Tibial nerve (tissue), 4 donors: ENCODE data around the gene CRYGB. TPM values are rescaled to one million over a fixed set of nuclear protein-coding genes. Genes with fewer than 3 reads are reported as not detected.

Source experiments
- DNase-seq, 2 donors: peaks; one replicate each; pipeline ENCODE4 v3.0.0-alpha.2; 2019; ENCODE audit warnings: low spot score in 2 of 2
- H3K27ac ChIP-seq, 4 donors: fragments of 200-600 bp; sonication (generic) in 3 of 4; one replicate each; pipeline ENCODE4 v1.5.1; 2017 to 2019; ENCODE audit warnings: mild to moderate bottlenecking in 1 of 4
- H3K27me3 ChIP-seq, 2 donors: fragments of 200-600 bp; sonication (generic) in 1 of 2; one replicate each; pipeline versions ENCODE4 v1.5.1 to v1.6.0; 2017 to 2019
- H3K36me3 ChIP-seq, 3 donors: fragments of 200-600 bp; sonication (generic); one replicate each; pipeline ENCODE4 v1.5.1; 2018 to 2019
- H3K4me1 ChIP-seq, 4 donors: fragments of 200-600 bp; sonication (generic) in 3 of 4; one replicate each; pipeline ENCODE4 v1.5.1; 2017 to 2019
- H3K4me3 ChIP-seq, 4 donors: fragments of 200-600 bp; sonication (generic) in 3 of 4; one replicate each; pipeline ENCODE4 v1.5.1; 2017 to 2019; ENCODE audit warnings: mild to moderate bottlenecking in 1 of 4, moderate library complexity in 1 of 4
- H3K9me3 ChIP-seq, 4 donors: fragments of 200-600 bp; sonication (generic) in 3 of 4; one replicate each; pipeline ENCODE4 v1.5.1; 2017 to 2019
- CTCF ChIP-seq, 5 experiments: fragments of 200-600 bp in 3 of 5; fragments of 450-650 bp in 2 of 5; sonication (generic) in 3 of 5; IDR thresholded peaks; one replicate each; pipeline ENCODE4 v1.5.1; 2016 to 2019; ENCODE audit warnings: antibody characterized with exemption in 5 of 5, mild to moderate bottlenecking in 3 of 5, moderate library complexity in 2 of 5
- EP300 ChIP-seq, 2 donors: sonication (generic); formaldehyde crosslinking; IDR thresholded peaks; one replicate each; pipeline ENCODE4 v1.6.1; 2017; ENCODE audit warnings: antibody characterized with exemption in 2 of 2, mild to moderate bottlenecking in 1 of 2
- POLR2A ChIP-seq, 2 donors: fragments of 450-650 bp; IDR thresholded peaks; one replicate each; pipeline ENCODE4 v1.6.1; 2017; ENCODE audit warnings: antibody characterized with exemption in 2 of 2, mild to moderate bottlenecking in 2 of 2, moderate library complexity in 2 of 2
- WGBS, 2 donors: methylation state at CpG; one replicate each; pipeline ENCODE4 v1.1.5; 2018; 5-methylcytosine and 5-hydroxymethylcytosine counted together
- total RNA-seq, 4 donors: library from RNA; depleted of rRNA; stranded (reverse); fragments of >200 nt; gene quantifications; one replicate each; pipeline ENCODE4 v1.1.0, GENCODE V29; 2016

Gene CRYGB
- total RNA-seq, 4 donors from 2014 or later: not detected

- H3K36me3 ChIP-seq: no peaks in the 10 kb centered on the region
- no peak overlapping the region for H3K27ac ChIP-seq
- 46 to 55% methylated on average over 2 of the region's 2 CpGs for WGBS, 2 donors
- no peaks in the 10 kb centered on the region for H3K4me1 ChIP-seq
- no peak overlapping the region for H3K4me3 ChIP-seq
- no peaks in the 10 kb centered on the region for H3K27me3 ChIP-seq
- H3K9me3 ChIP-seq: no peaks in the 10 kb centered on the region
- DNase-seq: no peak
- TF ChIP-seq CTCF (IDR thresholded peaks at IDR 0.05) (no peak), POLR2A (IDR thresholded peaks at IDR 0.05) (no peak), EP300 (IDR thresholded peaks at IDR 0.05) (no peak)
Measured at GRCh38 chr2:208098267-208098666, 47.7 kb downstream of the CRYGB start.

- no peak overlapping the region for H3K27ac ChIP-seq
- H3K4me1 ChIP-seq: no peaks in the 10 kb centered on the region
- no peak for TF ChIP-seq CTCF (IDR thresholded peaks at IDR 0.05)
- H3K27me3 ChIP-seq: no peaks in the 10 kb centered on the region
- no peaks in the 10 kb centered on the region for H3K36me3 ChIP-seq
- no peak overlapping the region for H3K4me3 ChIP-seq
- WGBS, 2 donors: 61 to 64% methylated on average over 5 of the region's 5 CpGs
- no peaks in the 10 kb centered on the region for H3K9me3 ChIP-seq
- no peak for DNase-seq
Measured at GRCh38 chr2:208097801-208098200, 48.2 kb downstream of the CRYGB start.

- 86 to 87% methylated on average over 3 of the region's 3 CpGs for WGBS, 2 donors
- Histone ChIP-seq H3K27me3 (no peaks in the 10 kb centered on the region), H3K36me3 (no peaks in the 10 kb centered on the region), H3K4me1 (no peaks in the 10 kb centered on the region), H3K27ac (no peak overlapping the region), H3K4me3 (no peak overlapping the region), H3K9me3 (no peaks in the 10 kb centered on the region)
- no peak for DNase-seq
- no peak for TF ChIP-seq EP300 (IDR thresholded peaks at IDR 0.05)
Measured at GRCh38 chr2:208097313-208097712, 48.6 kb downstream of the CRYGB start.

- no peaks in the 10 kb centered on the region for H3K27me3 ChIP-seq
- H3K9me3 ChIP-seq: no peaks in the 10 kb centered on the region
- H3K36me3 ChIP-seq: no peaks in the 10 kb centered on the region
- no peak overlapping the region for H3K27ac ChIP-seq
- H3K4me3 ChIP-seq: no peak overlapping the region
- no peak for TF ChIP-seq CTCF (IDR thresholded peaks at IDR 0.05)
- TF ChIP-seq POLR2A (IDR thresholded peaks at IDR 0.05): no peak
- TF ChIP-seq EP300 (IDR thresholded peaks at IDR 0.05): no peak
- no peaks in the 10 kb centered on the region for H3K4me1 ChIP-seq
- WGBS, 2 donors: 85 to 89% methylated on average over 3 of the region's 3 CpGs
- no peak for DNase-seq
Measured at GRCh38 chr2:208096080-208096479, 49.9 kb downstream of the CRYGB start.

- Histone ChIP-seq H3K4me1 (no peaks in the 10 kb centered on the region), H3K4me3 (no peak overlapping the region), H3K9me3 (peaks cover 0 to 8% (median 0%) of the 10 kb centered on the region in 4 donors), H3K36me3 (no peaks in the 10 kb centered on the region), H3K27me3 (no peaks in the 10 kb centered on the region), H3K27ac (no peak overlapping the region)
- DNase-seq: no peak
- no peak for TF ChIP-seq EP300 (IDR thresholded peaks at IDR 0.05)
- no peak for TF ChIP-seq CTCF (IDR thresholded peaks at IDR 0.05)
- no peak for TF ChIP-seq POLR2A (IDR thresholded peaks at IDR 0.05)
Measured at GRCh38 chr2:208093128-208093527, 52.8 kb downstream of the CRYGB start.

Other genes with a start within 250 kb of the CRYGB start
- 10 to 100 TPM; 22.0 to 29.1 (median 25.0) TPM for gene PLEKHM3, start 120.6 kb downstream of the CRYGB start, total RNA-seq
- not detected for gene CRYGD, start 21.6 kb downstream of the CRYGB start, total RNA-seq
- not detected for gene CRYGC, start 16.3 kb downstream of the CRYGB start, total RNA-seq
- not detected for gene CRYGA, start 17.4 kb upstream of the CRYGB start, total RNA-seq
- gene C2orf80, start 43.9 kb upstream of the CRYGB start, total RNA-seq: not detected
- gene IDH1, start 108.9 kb upstream of the CRYGB start, total RNA-seq: 10 to 100 TPM; 45.7 to 68.6 (median 57.7) TPM
- gene PIKFYVE, start 120.1 kb upstream of the CRYGB start, total RNA-seq: 10 to 100 TPM; 35.3 to 48.0 (median 39.9) TPM